Spinal cord (tissue), 10 donors: ENCODE measurements around the gene DPRX. TPM values are rescaled to one million over a fixed set of nuclear protein-coding genes. Genes with fewer than 3 reads are reported as not detected.
"Not testable (repeated sequence)": the region's sequence is repeated elsewhere in the genome, so short reads cannot be mapped to it uniquely, and the experiment has no call there.

Source experiments
- DNase-seq, 6 donors: peaks; one replicate each; pipeline versions ENCODE4 v3.0.0 to v3.0.0-alpha.2; 2013 to 2015; ENCODE audit warnings: low spot score in 6 of 6, low read depth in 4 of 6
- H3K27ac ChIP-seq: one replicate; pipeline ENCODE4 v1.5.1; 2013; ENCODE audit warnings: low read depth, low read length, control low read depth
- H3K27me3 ChIP-seq: one replicate; pipeline ENCODE4 v1.6.1; 2013; ENCODE audit warnings: low read length; ENCODE audit not compliant: control insufficient read depth, insufficient read depth
- H3K36me3 ChIP-seq: one replicate; pipeline ENCODE4 v1.6.1; 2013; ENCODE audit warnings: low read length; ENCODE audit not compliant: control insufficient read depth, insufficient read depth
- H3K4me1 ChIP-seq: one replicate; pipeline ENCODE4 v1.6.1; 2013; ENCODE audit warnings: low read length; ENCODE audit not compliant: control insufficient read depth, insufficient read depth
- H3K4me3 ChIP-seq: one replicate; pipeline ENCODE4 v1.5.1; 2013; ENCODE audit warnings: low read depth, low read length, control low read depth
- H3K9me3 ChIP-seq: one replicate; pipeline ENCODE4 v1.6.1; 2013; ENCODE audit warnings: low read length; ENCODE audit not compliant: control insufficient read depth, insufficient read depth
- WGBS: methylation state at CpG from one replicate; pipeline ENCODE4 v1.1.5; 2013; ENCODE audit warnings: missing lambda C conversion rate; ENCODE audit not compliant: insufficient coverage; 5-methylcytosine and 5-hydroxymethylcytosine counted together
- polyA plus RNA-seq, 2 donors: library from polyadenylated mRNA; unstranded; fragments of 120-200 nt; gene quantifications; one replicate each; pipeline ENCODE4 v1.2.1, GENCODE V29; 2013; ENCODE audit not compliant: insufficient read length in 2 of 2
- total RNA-seq, 2 donors: library from RNA; depleted of rRNA in 1 of 2; stranded (reverse); fragments of 120-200 nt in 1 of 2; fragments of >200 nt in 1 of 2; gene quantifications; one replicate each; pipeline versions ENCODE4 v1.2.3 to v1.2.4, GENCODE V29; 2013 to 2014
- donor health status: healthy.

DPRX gene
- total and polyA plus RNA-seq, 4 donors, result not detected

DNA sequence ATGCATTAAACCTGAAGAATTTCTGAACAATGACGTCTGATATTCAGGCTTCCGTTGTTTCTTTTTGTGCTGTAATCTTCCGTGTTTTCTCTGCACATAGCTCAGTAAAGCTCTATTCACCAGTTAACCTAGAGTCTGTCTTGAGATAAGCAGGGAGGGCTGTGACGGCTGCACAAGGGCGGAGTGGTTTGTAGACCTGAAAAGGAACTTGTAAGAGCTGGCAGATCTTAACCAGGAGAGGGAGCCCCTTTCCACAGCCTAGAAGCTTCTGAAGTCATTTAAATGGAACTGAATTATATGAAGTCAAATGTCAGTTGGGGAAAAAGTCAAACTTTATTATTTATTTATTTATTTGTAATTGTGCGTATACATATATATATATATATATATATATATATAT, 27.5 kb downstream of the DPRX start:
- no peak overlapping the region for H3K27ac ChIP-seq
- DNase-seq, result peak; percentile 9 to 93 (median 51)
- peaks cover 13% of the 10 kb centered on the region for H3K4me1 ChIP-seq
- WGBS, result 0% methylated on average over 2 of the region's 6 CpGs
- H3K36me3 ChIP-seq, result no peaks in the 10 kb centered on the region
- H3K9me3 ChIP-seq, result peaks cover 6% of the 10 kb centered on the region
- H3K4me3 ChIP-seq, result no peak overlapping the region
- no peaks in the 10 kb centered on the region for H3K27me3 ChIP-seq

DNA sequence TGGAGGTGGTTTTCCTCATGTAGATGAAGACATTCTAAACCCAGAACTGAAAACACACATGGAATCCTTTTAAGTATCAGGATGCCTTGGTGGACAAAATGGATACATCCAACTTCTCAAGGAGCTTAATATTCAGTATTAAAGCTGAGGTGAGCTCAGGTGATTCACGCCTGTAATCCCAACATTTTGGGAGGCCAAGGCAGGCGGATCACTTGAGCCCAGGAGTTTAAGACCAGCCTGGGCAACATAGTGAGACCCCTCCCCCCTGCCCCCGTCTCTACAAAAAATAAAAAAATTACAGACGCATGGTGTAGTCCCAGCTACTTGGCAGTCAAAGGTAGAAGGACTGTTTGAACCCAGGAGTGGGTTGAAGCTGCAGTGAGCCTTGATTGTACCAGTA, 28.8 kb downstream of the DPRX start:
- H3K27me3 ChIP-seq, result no peaks in the 10 kb centered on the region
- WGBS, result no CpG with 5 or more reads among the region's 4 CpGs
- no peak overlapping the region for H3K4me3 ChIP-seq
- no peaks in the 10 kb centered on the region for H3K36me3 ChIP-seq
- peaks cover 13% of the 10 kb centered on the region for H3K4me1 ChIP-seq
- DNase-seq, result no peak
- no peaks in the 10 kb centered on the region for H3K9me3 ChIP-seq
- H3K27ac ChIP-seq, result peak overlapping the region; percentile 78

DNA sequence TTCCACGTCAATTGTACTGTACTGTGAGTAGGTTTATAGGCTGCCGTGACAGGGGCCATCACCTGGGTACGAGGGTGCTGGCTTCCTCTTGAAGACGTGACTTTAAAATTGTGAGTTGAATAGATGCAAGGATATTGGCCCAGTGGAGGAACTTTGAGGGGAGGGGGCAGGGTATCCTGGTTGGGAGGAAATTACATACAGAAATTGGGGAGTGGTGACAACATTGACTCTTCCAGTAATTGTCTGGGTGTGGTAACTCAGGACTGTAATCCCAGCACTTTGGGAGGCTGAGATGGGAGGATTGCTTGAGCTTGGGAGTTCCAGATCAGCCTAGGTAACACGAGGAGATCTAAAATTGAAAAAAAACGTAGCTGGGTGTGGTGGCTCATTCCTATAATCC, 30.4 kb downstream of the DPRX start:
- Histone ChIP-seq H3K4me3 (no peak overlapping the region), H3K27me3 (no peaks in the 10 kb centered on the region), H3K36me3 (no peaks in the 10 kb centered on the region), H3K9me3 (no peaks in the 10 kb centered on the region), H3K27ac (no peak overlapping the region), H3K4me1 (peaks cover 13% of the 10 kb centered on the region)
- no peak for DNase-seq
- 89% methylated on average over 4 of the region's 6 CpGs for WGBS

DNA sequence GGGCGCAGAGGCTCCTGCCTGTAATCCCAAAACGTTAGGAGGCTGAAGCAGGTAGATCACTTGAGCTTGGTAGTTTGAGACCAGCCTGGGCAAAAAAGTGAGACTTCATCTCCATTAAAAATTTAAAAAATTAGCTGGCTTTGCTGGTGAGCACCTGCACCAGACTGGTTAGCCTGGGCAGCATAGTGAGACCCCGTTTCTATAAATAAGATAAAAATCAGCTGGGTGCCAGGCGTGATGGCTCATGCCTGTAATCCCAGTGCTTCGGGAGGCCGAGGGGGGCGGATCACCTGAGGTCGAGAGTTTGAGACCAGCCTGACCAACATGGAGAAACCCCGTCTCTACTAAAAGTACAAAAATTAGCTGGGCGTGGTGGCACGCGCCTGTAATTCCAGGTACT, 32.4 kb downstream of the DPRX start:
- Histone ChIP-seq H3K36me3 (no peaks in the 10 kb centered on the region), H3K27me3 (no peaks in the 10 kb centered on the region), H3K9me3 (no peaks in the 10 kb centered on the region), H3K4me3 (no peak overlapping the region), H3K27ac (no peak overlapping the region), H3K4me1 (peaks cover 13% of the 10 kb centered on the region)
- WGBS, result 92% methylated on average over 10 of the region's 12 CpGs
- DNase-seq, result no peak

DNA sequence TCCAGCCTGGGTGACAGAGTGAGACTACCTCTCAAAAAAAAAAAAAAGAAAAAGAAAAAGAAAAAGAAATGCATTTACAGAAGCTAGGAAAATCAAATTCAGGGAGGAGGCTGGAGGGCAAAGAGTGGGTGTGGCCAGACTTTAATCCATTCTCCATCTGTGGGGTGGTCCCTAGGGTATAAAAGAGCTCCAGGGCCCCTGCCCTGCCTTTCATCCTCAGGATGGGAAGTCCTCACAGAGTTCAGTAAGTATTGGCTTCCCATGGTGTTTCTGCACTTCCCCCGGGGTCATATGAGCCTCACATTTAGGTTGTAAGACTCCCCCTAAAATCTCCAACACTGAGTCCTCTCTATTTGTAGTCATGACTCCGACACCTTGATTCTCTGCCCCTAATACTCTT, 33.0 kb downstream of the DPRX start:
- DNase-seq, result no peak
- no peak overlapping the region for H3K4me3 ChIP-seq
- H3K27me3 ChIP-seq, result no peaks in the 10 kb centered on the region
- WGBS, result 40% methylated on average over 2 of the region's 2 CpGs
- peaks cover 11% of the 10 kb centered on the region for H3K4me1 ChIP-seq
- H3K36me3 ChIP-seq, result no peaks in the 10 kb centered on the region
- no peaks in the 10 kb centered on the region for H3K9me3 ChIP-seq
- no peak overlapping the region for H3K27ac ChIP-seq

DNA sequence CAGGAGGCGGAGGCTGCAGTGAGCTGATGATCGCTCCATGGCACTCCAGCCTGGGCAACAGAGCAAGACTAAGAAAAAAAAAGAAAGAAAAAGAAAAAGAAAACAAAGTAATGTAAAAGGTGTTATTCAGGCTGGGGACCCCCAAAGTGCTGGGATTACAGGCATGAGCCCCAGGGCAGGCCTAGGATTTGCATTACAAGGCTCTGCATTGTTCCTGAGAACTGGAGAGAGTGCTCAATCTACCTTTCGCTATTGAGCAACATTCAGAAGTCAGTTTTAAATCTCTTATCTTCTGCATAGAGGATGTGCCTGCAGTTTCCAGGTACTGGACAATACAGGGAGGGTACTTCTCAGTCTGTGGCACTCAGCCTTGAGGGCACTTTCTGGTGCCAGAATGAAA, 34.5 kb downstream of the DPRX start:
- not testable (repeated sequence) for H3K4me3 ChIP-seq, H3K36me3 ChIP-seq, H3K4me1 ChIP-seq, H3K27ac ChIP-seq, H3K9me3 ChIP-seq, H3K27me3 ChIP-seq, DNase-seq
- WGBS, result no CpG with 5 or more reads among the region's 3 CpGs

DNA sequence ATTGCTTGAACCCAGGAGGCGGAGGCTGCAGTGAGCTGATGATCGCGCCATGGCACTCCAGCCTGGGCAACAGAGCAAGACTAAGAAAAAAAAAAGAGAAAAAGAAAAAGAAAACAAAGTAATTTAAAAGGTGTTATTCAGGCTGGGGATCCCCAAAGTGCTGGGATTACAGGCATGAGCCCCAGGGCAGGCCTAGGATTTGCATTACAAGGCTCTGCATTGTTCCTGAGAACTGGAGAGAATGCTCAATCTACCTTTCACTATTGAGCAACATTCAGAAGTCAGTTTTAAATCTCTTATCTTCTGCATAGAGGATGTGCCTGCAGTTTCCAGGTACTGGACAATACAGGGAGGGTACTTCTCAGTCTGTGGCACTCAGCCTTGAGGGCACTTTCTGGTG, 37.0 kb downstream of the DPRX start:
- DNase-seq, H3K4me3 ChIP-seq, H3K27ac ChIP-seq, H3K27me3 ChIP-seq, H3K36me3 ChIP-seq, H3K4me1 ChIP-seq, H3K9me3 ChIP-seq: not testable (repeated sequence)
- no CpG with 5 or more reads among the region's 3 CpGs for WGBS

DNA sequence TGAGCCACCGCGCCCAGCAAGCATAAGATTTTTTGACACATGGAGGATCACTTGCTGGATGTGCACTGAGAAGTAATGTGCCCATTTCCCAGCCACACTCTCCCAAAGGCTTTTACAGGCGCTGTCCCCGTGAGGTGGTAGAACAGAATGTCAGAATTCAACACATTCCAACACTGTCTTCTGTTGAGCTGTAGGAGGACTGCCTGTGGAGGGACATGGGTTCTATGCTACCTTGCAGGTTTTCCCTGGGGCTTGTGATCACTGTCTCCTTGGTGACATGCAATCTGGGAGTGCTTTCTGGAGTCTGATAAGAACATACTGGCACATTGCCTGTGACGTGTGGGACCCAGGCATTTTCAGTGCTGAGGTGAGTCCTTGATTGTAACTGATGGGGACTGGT, 38.5 kb downstream of the DPRX start:
- no peak for DNase-seq
- WGBS, result 94% methylated on average over 3 of the region's 5 CpGs
- Histone ChIP-seq H3K4me1 (no peaks in the 10 kb centered on the region), H3K4me3 (no peak overlapping the region), H3K27ac (no peak overlapping the region), H3K9me3 (no peaks in the 10 kb centered on the region), H3K36me3 (no peaks in the 10 kb centered on the region), H3K27me3 (no peaks in the 10 kb centered on the region)

DNA sequence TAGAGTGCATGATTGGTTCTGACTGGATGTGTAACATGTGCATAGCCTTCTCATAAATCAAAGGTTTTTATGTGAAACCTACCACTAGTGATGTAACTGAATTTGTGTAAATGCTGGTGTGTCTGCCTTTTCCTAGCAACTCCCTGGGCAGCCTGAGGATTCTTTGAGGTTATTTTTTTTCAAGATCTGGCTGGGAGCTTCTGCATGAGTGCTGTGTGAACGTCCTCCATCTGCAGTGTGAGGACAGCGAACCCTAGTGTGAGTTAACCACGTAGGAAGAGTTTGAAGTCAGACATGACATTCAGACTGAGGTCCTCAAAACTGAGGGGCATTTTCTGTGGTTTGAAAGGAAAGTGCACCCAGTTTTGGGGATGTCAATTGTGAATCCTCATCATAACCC, 39.9 kb downstream of the DPRX start:
- no peak overlapping the region for H3K4me3 ChIP-seq
- DNase-seq, result no peak
- H3K36me3 ChIP-seq, result no peaks in the 10 kb centered on the region
- WGBS, result 64% methylated on average over 3 of the region's 3 CpGs
- H3K27ac ChIP-seq, result no peak overlapping the region
- no peaks in the 10 kb centered on the region for H3K4me1 ChIP-seq
- H3K9me3 ChIP-seq, result no peaks in the 10 kb centered on the region
- no peaks in the 10 kb centered on the region for H3K27me3 ChIP-seq
